GM23248 (cell line): Measurements from ENCODE around the gene SPA17.

Experiments
- EZH2 ChIP-seq: fragments of 200-600 bp; sonication (generic); IDR thresholded peaks from 2 replicates; pipeline ENCODE4 v1.6.1; 2018; ENCODE audit warnings: antibody characterized with exemption, mild to moderate bottlenecking; ENCODE audit not compliant: insufficient read depth, poor library complexity, severe bottlenecking
- EZH2phosphoT487 ChIP-seq: fragments of 200-600 bp; sonication (generic); IDR thresholded peaks from 2 replicates; pipeline ENCODE4 v1.6.1; 2018; ENCODE audit warnings: antibody characterized with exemption, moderate library complexity, mild to moderate bottlenecking, low read depth; ENCODE audit not compliant: insufficient read depth

GRCh38 chr11:124669193-124669592 lies 4.5 kb upstream of the SPA17 start:
- TF ChIP-seq EZH2 (no peak), EZH2phosphoT487 (no peak)
